COLO829 (cell line): ENCODE results near the gene ANP32E.
"Not testable (repeated sequence)": the region's sequence is repeated elsewhere in the genome, so short reads cannot be mapped to it uniquely, and the experiment has no call there.

Source experiments
- DNase-seq: peaks from one replicate; pipeline ENCODE4 v3.0.0; 2012; ENCODE audit warnings: low spot score

Gene ANP32E

DNA sequence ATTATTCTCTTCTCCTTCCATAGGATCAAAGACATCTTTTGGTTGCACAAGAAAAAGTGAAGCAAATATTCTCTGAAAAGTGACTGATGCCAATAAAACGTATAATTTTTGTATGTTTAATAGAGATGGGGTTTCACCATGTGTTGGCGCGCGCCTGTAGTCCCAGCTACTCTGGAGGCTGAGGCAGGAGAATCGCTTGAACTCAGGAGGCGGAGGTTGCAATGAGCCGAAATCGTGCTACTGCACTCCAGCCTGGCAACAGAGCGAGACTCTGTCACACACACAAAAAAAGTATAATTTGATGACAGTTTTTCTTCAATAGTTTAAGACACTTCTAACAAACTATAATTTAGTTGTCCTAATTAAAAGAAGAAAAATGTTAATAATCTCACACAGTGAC is 23.8 kb downstream of the ANP32E start:
- no peak for DNase-seq

DNA sequence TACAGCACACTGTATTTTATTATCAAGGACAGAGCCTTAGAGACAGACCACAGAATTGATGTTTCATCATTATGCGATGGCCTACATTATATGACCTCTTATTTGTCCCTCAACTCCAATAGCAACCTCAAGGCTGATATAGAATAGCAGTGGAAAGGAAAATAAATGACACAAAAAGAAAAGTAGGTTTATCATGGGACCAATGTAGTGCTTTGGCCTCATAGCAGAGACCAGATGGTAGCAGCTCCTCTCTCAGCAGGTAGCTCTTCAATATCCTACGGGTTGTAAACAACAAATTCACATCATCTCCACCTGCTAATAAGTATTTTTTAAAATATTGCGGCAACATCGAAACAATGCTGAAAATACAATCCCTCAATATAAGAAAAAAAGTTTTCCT is 25.2 kb downstream of the ANP32E start:
- no peak for DNase-seq

DNA sequence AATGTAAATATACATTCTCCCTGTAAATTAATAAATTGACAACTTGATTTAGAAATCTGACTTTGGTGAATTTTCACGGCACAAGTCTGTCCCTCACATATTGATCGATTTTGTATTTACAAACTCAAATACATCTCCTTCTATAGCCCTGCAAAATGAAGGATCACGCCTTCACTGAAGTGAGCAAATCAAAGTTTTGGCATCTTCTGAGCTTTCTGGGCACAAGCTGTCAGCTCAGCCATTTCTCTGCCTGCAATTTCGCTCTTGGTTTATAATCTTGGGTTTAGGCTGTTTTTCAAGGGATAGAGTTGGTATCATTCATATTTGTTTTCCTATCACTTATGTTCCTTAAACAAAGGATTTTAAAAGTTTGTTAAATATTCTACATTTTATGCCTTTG is 25.8 kb downstream of the ANP32E start:
- no peak for DNase-seq

DNA sequence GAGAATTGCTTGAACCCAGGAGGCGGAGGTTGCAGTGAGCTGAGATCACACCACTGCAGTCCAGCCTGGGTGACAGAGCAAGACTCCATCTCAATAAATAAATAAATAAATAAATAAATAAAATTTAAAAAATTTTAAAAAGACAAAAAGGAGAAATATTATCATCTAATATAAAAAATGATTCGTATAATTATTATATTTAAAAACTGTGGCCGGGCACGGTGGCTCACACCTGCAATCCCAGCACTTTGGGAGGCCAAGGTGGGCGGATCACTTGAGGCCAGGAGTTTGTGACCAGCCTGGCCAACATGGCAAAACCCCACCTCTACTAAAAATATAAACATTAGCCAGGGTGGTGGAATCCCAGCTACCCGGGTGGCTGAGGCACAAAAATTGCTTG is 27.5 kb downstream of the ANP32E start:
- not testable (repeated sequence) for DNase-seq

DNA sequence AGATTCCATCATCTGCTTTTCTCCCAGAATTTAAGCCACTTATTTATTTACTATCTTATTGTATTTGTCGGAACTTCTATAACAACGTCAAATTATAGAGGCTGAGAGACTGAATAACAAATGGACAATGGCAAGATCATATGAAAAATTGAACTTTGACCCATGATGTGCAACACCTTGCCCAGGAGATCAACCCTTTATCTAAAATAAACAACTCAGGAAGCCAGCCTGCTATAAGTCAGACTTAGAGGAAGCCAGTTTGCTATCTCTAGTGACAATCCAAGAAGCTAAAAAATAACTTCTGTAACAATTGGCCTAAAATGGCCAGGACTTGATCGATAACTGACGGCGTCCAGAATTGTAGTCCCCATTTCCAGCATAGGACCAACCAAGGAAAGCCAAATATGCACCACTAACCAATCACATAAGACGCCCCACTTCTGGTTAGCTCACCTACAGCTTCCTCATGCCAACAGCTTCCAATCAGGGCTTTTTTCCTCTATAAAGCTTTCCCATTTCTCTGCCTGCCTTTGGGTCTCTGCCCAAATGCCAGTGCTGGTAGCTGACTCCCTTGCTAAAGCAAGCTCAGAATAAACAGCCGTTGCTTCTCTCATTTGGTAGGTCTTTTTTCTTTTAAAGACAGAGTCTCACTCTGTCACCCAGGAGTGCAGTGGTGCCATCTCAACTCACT is 28.5 kb downstream of the ANP32E start:
- DNase-seq, result no peak

DNA sequence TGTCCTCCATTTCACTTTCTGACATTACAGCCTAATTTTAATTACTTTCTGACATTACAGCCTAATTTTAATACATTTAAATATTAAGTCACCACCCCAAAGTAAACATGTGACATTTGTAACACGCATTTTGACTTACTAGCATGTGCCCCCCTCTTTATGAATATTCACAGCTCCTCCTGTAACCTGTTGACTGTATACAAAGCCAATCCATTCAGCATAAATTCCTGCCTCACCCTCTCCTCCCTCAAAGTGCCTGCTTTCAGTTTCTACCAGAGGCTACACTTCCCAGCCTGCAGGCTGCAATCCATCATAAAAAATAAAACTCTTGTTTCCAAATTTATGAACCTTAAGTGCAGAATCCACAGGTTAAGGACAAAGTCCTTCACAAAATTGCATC is 39.5 kb downstream of the ANP32E start:
- no peak for DNase-seq

DNA sequence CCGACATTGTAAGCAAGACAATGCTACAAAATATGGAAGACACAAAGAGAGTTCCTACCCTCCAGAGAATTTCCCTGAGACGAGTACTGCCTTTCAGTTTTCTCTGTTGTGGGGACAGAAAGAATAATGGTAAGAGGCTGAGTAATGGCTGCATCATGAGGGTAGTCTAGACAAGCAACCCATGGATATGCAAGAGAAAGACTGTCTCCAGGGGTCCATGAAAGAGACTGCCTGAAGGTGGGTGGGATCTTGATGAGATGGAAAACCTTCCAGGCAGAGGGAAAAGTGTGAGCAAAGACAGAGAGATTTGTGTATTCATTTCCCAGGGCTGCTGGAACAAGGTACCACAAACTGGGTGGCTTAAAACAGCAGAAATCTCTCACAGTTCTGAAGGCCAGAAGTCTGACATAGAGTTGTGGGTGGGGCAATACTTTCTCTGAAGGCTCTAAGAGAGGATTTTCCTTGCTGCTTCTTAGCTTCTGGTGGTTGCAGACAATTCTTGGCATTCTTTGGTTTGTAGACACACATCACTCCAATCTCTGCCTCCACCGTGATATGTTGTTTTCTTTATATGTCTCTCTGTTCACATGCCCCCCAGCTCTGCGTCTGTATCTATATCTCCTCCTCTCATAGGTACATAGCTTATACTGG is 41.4 kb downstream of the ANP32E start:
- DNase-seq, result no peak

DNA sequence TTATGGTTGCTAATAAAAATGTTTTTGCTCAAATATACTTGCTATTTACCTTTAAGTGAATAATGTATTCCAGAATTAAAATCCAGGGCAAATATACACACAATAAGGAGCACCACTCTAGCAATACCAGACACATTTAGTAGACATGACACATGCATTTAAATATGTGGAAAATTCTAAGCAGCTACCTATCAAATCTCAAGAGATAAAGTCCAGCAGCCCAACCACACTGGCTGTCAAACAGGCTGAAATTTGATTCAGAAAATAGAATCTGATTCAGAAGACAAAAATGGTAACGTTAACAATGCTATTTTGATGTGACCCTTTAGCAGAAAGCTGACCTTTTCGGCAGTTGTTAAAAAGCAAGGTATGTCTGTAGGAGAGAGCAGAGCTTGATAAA is 43.9 kb downstream of the ANP32E start:
- no peak for DNase-seq

DNA sequence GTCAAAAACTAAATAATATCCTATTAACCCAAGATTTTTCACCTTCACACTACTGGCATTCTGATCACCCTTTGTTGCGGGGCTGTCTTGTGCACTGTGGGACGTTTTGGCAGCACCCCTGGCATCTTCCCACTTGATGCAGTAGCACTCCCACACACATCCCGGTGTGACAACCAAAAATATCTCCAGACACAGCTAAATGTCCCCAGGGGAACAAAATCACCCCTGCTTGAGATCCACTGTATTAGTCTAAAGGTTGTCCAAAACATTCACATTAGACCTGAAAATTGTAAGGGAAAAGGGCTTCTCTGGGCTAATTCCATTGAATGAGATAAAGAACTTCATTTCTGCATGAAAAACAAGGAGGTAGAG is 48.4 kb downstream of the ANP32E start:
- no peak for DNase-seq

DNA sequence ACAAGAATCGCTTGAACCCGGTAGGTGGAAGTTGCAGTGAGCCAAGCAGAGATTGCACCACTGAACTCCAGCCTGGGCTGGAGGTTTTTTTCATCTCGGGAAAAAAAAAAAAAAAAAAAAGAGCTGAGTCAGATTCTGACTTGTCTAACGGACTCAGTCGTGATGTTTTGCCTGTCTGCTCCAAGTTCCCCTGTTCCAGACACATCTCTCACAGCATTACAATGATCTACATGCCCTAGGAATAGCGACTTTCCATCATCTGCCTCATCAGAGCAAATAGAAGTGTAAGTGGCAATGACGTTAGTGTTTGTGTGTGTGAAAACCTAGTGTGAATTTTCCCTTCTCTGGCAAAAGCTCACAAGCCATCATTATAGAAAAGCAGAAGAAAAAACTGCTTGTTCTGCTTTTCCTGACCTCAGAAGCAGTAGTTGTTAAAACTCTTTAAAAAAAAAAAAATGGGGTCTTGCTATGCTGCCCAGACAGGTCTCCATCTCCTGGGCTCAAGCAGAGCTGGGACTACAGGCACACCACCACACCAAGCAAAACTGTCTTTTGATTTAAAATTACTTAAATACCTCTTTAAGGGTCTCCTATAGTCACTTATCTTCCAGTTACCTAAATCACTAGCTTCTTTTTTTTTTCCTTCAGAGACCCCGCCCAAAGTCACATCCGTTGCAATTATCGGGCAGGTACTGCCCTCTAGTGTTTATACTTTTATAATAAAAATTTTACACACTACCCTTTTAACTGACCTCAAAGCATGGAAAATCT is 48.9 kb downstream of the ANP32E start:
- no peak for DNase-seq

DNA sequence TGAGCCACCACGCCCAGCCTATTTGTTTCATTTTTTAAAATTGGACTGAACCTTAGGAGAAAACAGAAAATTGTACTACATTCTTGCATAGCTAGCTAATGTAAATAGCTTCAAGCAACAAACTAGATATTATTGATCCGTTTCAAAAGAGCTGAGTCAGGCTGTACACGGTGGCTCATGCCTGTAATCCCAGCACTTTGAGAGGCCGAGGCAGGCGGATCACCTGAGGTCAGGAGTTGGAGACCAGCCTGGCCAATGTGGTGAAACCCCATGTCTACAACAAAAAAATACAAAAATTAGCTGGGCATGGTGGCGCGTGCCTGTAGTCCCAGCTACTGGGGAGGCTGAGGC is 49.5 kb downstream of the ANP32E start:
- not testable (repeated sequence) for DNase-seq

DNA sequence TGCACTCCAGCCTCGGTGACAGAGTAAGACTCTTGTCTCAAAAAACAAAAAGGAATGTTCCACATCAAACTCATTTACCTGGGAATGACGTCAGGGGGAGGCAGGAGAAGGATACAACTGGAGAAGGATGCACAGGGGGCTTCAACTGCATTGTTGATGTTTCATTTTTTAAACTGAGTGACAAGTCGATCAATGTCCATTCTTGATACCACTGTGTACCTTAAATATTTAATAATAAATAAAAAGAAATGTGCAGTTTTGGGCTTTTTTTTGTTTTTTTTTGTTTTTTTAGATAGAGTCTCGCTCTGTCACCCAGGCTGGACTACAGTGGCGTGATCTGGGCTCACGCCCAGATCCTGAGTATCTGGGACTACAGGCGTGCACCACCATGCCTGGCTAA is 50.4 kb downstream of the ANP32E start:
- no peak for DNase-seq

DNA sequence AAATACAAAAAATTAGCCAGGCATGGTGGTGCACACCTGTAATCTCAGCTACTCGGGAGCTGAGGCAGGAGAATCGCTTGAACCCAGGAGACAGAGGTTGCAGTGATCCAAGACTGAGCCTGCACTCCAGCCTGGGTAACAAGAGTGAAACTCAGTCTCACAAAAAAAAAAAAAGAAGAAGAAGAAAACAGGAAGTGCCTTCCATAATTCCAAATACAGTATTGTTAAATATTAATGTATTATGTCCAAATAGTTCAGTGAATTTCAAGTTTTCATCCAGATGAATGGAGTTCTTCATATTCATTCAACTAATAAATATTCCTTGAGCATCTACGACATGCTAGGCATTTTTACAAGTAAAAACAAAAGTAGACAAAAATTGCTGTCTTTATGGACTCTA is 52.9 kb downstream of the ANP32E start:
- no peak for DNase-seq

DNA sequence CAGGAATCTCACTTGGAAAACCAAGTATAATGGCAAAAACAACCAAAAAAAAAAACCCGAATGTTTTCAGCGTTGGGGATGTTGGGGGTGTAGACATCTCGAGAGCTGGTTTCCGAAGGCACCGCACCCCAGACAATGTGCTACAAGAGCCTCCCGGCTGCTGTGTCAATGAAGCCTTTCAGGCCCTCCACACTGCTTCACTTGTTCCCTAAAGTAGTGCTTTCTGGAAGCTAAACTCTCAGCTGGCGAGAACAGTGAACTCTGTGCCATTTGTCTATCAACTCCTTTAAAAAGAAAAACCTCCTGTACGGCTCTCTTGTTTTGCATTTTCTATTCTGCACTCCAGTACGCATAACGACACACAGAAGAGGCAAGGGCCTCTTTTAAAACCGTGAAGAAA is 53.7 kb downstream of the ANP32E start:
- peak; percentile 79 for DNase-seq

DNA sequence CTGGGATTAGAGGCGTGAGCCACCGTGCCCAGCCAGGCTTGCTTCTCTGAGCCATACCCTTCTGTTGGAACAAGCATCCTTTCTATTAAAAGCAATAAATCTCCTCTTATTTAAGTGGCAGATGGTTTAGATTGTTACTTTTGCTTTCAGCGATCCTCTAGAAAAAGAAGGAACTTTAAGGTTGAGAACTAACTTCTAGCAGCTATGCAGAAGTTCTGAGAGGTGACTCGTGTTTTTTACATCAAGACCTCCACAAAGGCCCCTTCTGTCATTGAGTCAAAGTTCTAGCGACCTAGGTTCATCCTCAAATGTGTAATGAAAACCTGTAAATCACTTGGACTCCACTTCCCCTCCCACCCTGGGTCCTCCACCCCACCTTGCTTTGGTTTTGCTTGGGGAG is 55.4 kb downstream of the ANP32E start:
- no peak for DNase-seq

DNA sequence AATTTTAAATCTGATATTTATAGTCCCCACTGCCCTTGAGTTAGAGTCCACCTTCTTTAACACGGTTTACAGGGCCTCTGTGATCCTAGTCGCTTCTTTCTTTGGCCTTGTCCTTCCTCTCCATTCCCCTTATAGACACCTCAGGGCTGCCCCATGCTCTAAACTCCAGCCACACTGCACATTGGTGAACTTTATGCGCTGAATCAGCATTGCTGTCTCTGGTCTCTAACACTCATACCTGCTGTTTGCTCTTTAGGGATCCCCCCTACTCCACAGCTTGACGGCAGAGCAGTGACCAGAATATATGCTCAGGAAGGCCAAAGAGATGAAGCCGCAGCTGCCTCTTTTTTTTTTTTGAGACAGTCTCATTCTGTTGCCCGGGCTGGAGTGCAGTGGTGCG is 56.0 kb downstream of the ANP32E start:
- no peak for DNase-seq

DNA sequence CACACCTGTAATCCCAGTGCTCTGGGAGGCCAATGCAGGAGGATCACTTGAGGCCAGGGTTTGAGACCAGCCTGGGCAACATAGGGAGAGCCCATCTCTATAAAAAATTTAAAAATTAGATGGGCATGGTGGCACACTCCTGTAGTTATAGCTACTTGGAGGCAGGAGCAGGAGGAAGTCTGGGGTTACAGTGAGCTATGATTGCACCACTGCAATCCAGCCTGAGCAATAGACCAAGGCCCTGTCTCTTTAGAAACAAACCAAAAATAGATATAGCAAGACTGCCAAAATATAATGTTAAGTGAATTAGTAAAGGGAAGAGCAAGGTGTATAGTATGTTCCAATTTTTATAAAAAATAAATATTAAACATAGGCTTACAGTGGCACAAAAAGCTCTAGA is 57.4 kb downstream of the ANP32E start:
- no peak for DNase-seq

DNA sequence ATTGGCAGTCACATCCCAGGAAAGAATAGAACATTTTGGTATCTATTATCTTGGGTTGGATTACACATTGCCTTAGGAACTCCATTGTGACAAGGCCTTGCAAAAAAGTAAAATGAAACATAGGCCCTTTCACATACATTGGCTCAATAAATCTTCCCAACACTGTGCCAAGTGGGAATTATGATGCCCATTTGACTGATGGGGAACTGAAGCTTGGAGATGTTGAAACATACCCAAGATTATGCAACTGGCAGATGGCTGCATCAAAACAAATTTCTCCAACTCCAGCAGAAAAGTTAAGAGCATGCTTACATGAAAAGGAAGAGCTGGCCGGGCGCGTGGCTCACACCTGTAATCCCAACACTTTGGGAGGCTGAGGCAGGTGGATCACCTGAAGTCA is 59.3 kb downstream of the ANP32E start:
- no peak for DNase-seq

DNA sequence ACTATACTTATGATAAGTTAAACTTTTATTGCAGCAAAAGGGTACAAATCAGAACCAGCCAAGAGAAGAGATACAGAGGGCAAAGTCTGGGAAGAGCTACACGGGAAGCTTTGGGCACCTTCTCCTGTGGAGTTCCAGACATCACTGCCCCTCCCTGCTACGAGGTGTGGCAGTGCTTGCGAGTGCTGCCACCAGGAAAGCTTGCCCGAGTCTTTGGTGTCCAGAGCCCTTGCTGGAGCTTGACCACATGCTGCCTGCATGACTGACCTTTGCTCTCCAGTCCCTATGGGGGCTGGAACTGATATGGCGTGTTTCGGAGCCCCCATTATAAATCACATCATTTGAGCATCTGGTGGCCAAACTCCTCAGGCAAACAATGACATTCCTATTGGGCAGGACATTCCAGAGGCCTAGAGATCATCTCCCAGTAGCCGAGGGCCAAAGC is 62.7 kb downstream of the ANP32E start:
- DNase-seq, result no peak

DNA sequence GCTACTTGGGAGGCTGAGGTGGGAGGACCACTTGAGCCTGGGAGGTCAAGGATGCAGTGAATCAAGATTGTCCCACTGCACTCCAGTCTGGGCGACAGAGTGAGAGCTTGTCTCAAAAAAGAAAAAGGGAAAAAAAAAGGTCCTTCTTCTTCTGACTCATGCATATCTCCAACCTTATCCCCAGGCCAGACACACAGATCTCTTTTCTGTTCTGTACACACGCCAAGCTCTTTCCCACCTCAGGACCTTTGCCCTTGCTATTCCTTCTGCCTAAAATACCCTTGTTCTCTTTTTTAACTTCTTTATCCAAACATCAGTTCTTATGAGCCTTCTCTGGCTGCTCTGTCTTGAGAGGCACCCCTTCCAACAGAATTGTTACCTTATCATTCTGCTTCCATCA is 64.1 kb downstream of the ANP32E start:
- DNase-seq, result no peak

DNA sequence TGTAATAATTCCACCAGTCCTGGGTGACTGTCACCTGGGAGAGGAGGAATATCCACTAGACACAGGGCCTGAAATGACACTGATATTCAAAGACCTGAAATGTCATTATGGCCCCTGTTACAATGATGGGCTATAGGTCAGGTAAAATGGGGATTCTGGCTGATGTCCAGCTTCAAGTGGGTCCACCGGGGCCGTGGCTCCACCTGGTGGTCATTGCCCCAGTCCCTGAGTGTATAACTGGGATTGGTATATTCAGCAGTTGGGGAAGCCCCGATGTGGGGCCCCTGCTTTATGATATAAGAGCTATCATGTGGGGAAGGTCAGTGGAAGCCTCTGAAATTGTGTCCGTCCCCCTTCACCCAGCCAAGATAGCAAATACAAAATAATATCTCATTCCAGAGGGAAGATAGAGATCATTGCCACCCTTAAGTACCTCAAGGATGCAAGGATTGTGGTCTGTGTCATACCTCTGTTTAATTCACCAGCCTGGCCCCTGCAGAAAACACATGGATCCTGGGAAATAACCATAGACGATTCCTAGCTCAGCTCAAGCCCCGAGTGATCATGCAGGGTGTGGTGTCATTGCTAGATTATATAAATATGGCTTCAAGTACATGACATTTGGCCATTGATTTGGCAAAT is 66.8 kb downstream of the ANP32E start:
- peak; percentile 76 for DNase-seq
